Stimulated activated CD8-positive, alpha-beta memory T cell treated with anti-CD3 and anti-CD28 coated beads, Interleukin-4, amount 100 ng/mL, for 48 hours (primary cell): Measurements from ENCODE around the gene OR52E6.

Experiments used
- DNase-seq: peaks from one replicate; pipeline ENCODE4 v3.0.0-alpha.2; 2020

OR52E6 gene

DNA sequence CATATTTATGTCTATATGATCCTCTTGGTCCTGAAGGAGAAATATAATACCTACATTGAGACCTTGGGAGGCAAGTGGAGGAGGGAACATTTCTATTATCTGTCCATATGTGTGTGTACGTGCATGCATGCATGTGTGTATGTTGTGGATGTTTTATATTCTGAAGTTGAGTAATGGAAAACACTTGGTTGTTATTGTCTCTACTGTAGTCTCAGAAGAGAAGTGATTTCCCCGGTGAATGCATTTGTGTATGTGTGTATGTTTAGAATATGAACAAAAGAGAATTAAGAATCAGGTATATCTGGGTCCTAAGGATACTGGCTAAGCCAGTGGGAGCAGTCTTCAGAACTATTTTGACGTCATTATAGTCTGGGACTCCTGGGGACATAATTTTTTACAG lies 50.5 kb downstream of the OR52E6 start, which contains the start of gene OR52N1:
Gene OR52N1, minus strand, starts transcription at position 101 of the 400 bp plus-strand sequence. CDS start 2,449 bp downstream, outside the sequence.
- DNase-seq: no peak
